ENCODE data around the gene SLC37A1. TPM values are rescaled to one million over a fixed set of nuclear protein-coding genes. Genes with fewer than 3 reads are reported as not detected.

SLC37A1 gene
- total RNA-seq, 1 experiment from 2014 or later, result 23.5 TPM

- no peaks in the 10 kb centered on the region for H3F3A ChIP-seq (ENCODE audit: insufficient read depth, low read depth)
- peaks cover 40% of the 10 kb centered on the region for H3K79me2 ChIP-seq (ENCODE audit: low read depth)
- no peak overlapping the region for H3K4me3 ChIP-seq
- intact Hi-C loops (cut with micrococcal nuclease; ENCODE audit: unreplicated experiment), result no loop called here
- no peaks in the 10 kb centered on the region for H4K20me1 ChIP-seq (ENCODE audit: insufficient read depth)
- no peak for DNase-seq
- POLR2A ChIA-PET (ENCODE audit: unreplicated experiment), result no interaction called here
- H3K36me3 ChIP-seq (ENCODE audit: low read depth), result no peaks in the 10 kb centered on the region; the same call in 1 of the 2 replicates
- no peaks in the 10 kb centered on the region for H3K4me1 ChIP-seq (replicated peaks; ENCODE audit: insufficient read depth)
- no peak for TF ChIP-seq EZH2 (IDR thresholded peaks at IDR 0.05; ENCODE audit: low read depth)
- no peak for TF ChIP-seq CTCF (conservative IDR thresholded peaks at IDR 0.05)
- H2AFZ ChIP-seq, result no peak overlapping the region
- no peak overlapping the region for H3K4me2 ChIP-seq
- CTCF ChIA-PET, result no interaction called here
- BruUV-seq (replicated peaks), result no TSS peak
- H3K9me2 ChIP-seq (ENCODE audit: insufficient read depth), result no peaks in the 10 kb centered on the region
- no peaks in the 10 kb centered on the region for H3K27me3 ChIP-seq (ENCODE audit: insufficient read depth, low read depth)
- H3K9me3 ChIP-seq (ENCODE audit: insufficient read depth, low read depth), result no peaks in the 10 kb centered on the region
- H3K27ac ChIP-seq, result no peak overlapping the region
Observed at GRCh38 chr21:42527489-42528158, 14.0 kb downstream of the SLC37A1 start.

- H3K4me2 ChIP-seq, result no peak overlapping the region
- ChIA-PET CTCF (no interaction called here), POLR2A (ENCODE audit: unreplicated experiment) (no interaction called here)
- no peaks in the 10 kb centered on the region for H3K27me3 ChIP-seq (ENCODE audit: insufficient read depth, low read depth)
- peaks cover 18% of the 10 kb centered on the region; the same call in 1 of the 2 replicates for H3K79me2 ChIP-seq (ENCODE audit: low read depth)
- no peak overlapping the region for H3K4me3 ChIP-seq
- no TSS peak for BruUV-seq (replicated peaks)
- H4K20me1 ChIP-seq (ENCODE audit: insufficient read depth), result no peaks in the 10 kb centered on the region
- H3K9me2 ChIP-seq (ENCODE audit: insufficient read depth), result no peaks in the 10 kb centered on the region
- H3K9me3 ChIP-seq (ENCODE audit: insufficient read depth, low read depth), result no peaks in the 10 kb centered on the region
- intact Hi-C loops (cut with micrococcal nuclease; ENCODE audit: unreplicated experiment), result no loop called here
- H3F3A ChIP-seq (ENCODE audit: insufficient read depth, low read depth), result no peaks in the 10 kb centered on the region
- DNase-seq, result no peak
- no peaks in the 10 kb centered on the region; the same call in 1 of the 2 replicates for H3K36me3 ChIP-seq (ENCODE audit: low read depth)
- TF ChIP-seq EZH2 (IDR thresholded peaks at IDR 0.05; ENCODE audit: low read depth) (no peak), CTCF (conservative IDR thresholded peaks at IDR 0.05) (no peak)
- H3K4me1 ChIP-seq (replicated peaks; ENCODE audit: insufficient read depth), result no peaks in the 10 kb centered on the region
- no peak overlapping the region for H3K27ac ChIP-seq
- H2AFZ ChIP-seq, result no peak overlapping the region
Observed at GRCh38 chr21:42530167-42530518, 16.5 kb downstream of the SLC37A1 start.

- no peak overlapping the region for H2AFZ ChIP-seq
- no peak overlapping the region for H3K4me3 ChIP-seq
- no peaks in the 10 kb centered on the region for H3K4me1 ChIP-seq (replicated peaks; ENCODE audit: insufficient read depth)
- no peaks in the 10 kb centered on the region for H3F3A ChIP-seq (ENCODE audit: insufficient read depth, low read depth)
- no peaks in the 10 kb centered on the region; the same call in 1 of the 2 replicates for H3K36me3 ChIP-seq (ENCODE audit: low read depth)
- BruUV-seq (replicated peaks), result no TSS peak
- H3K27me3 ChIP-seq (ENCODE audit: insufficient read depth, low read depth), result no peaks in the 10 kb centered on the region
- no peak overlapping the region for H3K27ac ChIP-seq
- intact Hi-C loops (cut with micrococcal nuclease; ENCODE audit: unreplicated experiment), result no loop called here
- no peaks in the 10 kb centered on the region for H3K9me3 ChIP-seq (ENCODE audit: insufficient read depth, low read depth)
- TF ChIP-seq EZH2 (IDR thresholded peaks at IDR 0.05; ENCODE audit: low read depth), result no peak
- TF ChIP-seq CTCF (conservative IDR thresholded peaks at IDR 0.05), result no peak
- ChIA-PET CTCF (no interaction called here), POLR2A (ENCODE audit: unreplicated experiment) (no interaction called here)
- DNase-seq, result no peak
- no peaks in the 10 kb centered on the region for H3K9me2 ChIP-seq (ENCODE audit: insufficient read depth)
- no peaks in the 10 kb centered on the region for H4K20me1 ChIP-seq (ENCODE audit: insufficient read depth)
- H3K79me2 ChIP-seq (ENCODE audit: low read depth), result peaks cover 9% of the 10 kb centered on the region; the same call in 1 of the 2 replicates
- no peak overlapping the region for H3K4me2 ChIP-seq
Observed at GRCh38 chr21:42531771-42532170, 18.1 kb downstream of the SLC37A1 start.
